VCaP (cell line): Measurements from ENCODE around the gene LRCH4.
"Not testable (repeated sequence)": the region's sequence is repeated elsewhere in the genome, so short reads cannot be mapped to it uniquely, and the experiment has no call there.

ENCODE experiments used
- H3K27ac ChIP-seq: fragments of 450-650 bp; 2 replicates; pipeline ENCODE4 v1.5.1; 2017
- CTCF ChIP-seq: fragments of 450-650 bp; conservative IDR thresholded peaks from 2 replicates; pipeline ENCODE4 v1.5.1; 2017; ENCODE audit warnings: mild to moderate bottlenecking, moderate library complexity

The LRCH4 gene

GRCh38 chr7:100543586-100543985 is 42.3 kb downstream of the LRCH4 start:
- TF ChIP-seq CTCF: no peak
- H3K27ac ChIP-seq: peak overlapping the region; percentile 100

DNA sequence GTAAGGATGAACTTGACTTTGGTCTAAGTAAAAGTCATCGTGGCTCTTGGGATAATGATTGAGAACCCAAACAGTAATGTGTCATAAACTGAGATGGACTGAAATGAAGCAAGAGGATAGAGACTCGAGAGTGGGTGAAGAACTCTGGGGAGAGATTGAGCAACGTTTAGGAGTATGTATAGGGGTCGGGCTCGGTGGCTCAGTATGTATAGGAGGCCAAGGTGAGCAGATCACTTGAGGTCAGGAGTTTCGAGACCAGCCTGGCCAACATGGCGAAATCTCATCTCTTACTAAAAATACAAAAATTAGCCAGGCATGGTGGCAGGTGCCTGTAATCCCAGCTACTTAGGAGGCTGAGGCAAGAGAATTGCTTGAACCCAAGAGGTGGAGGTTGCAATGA is 44.6 kb downstream of the LRCH4 start:
- peak overlapping the region; percentile 100 for H3K27ac ChIP-seq

DNA sequence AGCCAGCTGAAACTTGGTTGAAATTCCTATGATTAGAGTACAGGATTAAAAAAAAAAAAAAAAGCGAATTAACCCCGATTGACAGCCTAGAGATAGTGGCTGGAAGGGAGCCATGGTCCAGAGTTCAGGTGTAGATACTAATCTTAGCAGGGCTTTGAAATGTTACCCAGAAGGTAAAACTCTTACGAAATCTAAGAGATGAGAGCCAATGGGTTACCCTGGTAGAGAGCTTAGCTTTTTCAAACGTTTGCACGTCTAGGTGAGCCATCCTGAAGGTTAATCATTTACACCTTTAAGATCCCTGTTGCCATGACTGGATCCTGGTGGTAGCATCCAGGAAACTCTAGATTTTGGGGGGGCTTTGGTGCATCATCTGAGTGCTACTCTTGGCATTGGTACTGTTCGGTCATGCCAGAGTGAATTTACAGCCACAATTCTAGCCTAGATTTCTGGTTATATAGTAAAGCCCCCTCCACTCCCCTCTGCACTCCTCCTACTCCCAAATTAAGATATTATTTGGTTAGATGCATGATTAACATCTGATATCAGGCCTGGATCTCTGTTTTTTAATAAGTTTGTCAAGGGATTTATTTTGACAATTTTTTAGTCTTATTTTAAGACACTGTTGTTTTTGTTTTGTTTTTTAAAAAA is 45.7 kb downstream of the LRCH4 start:
- TF ChIP-seq CTCF: no peak
- peak overlapping the region; percentile 100 for H3K27ac ChIP-seq

DNA sequence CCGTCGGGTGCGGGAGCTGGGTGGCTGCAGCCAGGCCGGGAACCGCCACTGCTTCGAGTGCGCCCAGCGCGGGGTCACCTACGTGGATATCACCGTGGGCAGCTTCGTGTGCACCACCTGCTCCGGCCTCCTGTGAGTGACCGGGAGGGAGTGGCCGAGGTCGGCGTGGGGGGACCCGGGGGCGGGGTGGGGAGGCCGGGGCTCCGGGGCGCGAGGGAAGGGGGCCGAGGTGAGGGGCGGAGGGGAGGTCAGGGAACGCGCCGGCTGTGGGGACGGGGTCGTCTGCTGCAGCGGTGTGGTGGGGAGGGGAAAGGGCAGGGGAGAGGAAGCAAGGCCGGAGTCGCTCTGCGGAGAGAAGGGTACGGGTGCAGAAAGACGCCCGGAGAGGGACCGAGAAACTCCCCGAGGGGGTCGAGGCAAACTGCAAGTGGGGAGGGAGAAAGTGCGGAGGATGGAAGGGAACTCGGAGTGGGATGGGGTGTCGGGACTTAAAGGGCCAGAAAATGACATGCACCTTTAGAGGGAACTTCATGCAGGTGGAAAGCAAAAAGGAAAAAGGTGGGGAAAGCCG is 46.4 kb downstream of the LRCH4 start:
- H3K27ac ChIP-seq: peak overlapping the region; percentile 100
- no peak for TF ChIP-seq CTCF

- peak within 1 kb of the TSS; percentile 100 for H3K27ac ChIP-seq
- TF ChIP-seq CTCF: no peak
Measured at GRCh38 chr7:100538654-100539435, 47.1 kb downstream of the LRCH4 start, which contains the start of gene AGFG2. Gene AGFG2, plus strand, starts transcription at chr7:100539203. Its CDS starts 144 bp downstream, at chr7:100539347.

GRCh38 chr7:100538348-100538653 is 47.6 kb downstream of the LRCH4 start:
- TF ChIP-seq CTCF: no peak
- peak overlapping the region; percentile 100 for H3K27ac ChIP-seq

DNA sequence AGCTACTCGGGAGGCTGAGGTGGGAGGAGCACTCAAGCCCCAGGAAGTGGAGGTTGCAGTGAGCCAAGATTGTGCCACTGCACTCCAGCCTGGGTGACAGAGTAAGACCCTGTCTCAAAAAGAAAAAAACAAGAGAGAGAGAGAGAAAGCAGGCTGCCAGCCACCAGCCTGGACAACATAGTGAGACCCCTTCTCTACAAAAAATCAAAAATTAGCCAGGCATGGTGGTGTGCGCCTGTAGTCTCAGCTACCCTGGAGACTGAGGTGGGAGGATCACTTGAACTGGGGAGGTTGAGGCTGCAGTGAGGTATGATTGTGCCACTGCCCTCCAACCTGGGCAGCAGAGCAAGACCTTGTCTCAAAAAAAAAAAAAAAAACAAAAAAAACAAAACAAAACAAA is 49.2 kb downstream of the LRCH4 start:
- H3K27ac ChIP-seq: not testable (repeated sequence)

- H3K27ac ChIP-seq: peak overlapping the region; percentile 49; the same call in 1 of the 2 replicates
Measured at GRCh38 chr7:100535982-100536381, 49.9 kb downstream of the LRCH4 start.
